Fibroblast of peridontal ligament (primary cell): ENCODE data around the gene TRAK2.

Experiments used
- DNase-seq: peaks from one replicate; pipeline ENCODE4 v3.0.0-alpha.2; 2010; ENCODE audit errors: extremely low read depth

The TRAK2 gene

DNA sequence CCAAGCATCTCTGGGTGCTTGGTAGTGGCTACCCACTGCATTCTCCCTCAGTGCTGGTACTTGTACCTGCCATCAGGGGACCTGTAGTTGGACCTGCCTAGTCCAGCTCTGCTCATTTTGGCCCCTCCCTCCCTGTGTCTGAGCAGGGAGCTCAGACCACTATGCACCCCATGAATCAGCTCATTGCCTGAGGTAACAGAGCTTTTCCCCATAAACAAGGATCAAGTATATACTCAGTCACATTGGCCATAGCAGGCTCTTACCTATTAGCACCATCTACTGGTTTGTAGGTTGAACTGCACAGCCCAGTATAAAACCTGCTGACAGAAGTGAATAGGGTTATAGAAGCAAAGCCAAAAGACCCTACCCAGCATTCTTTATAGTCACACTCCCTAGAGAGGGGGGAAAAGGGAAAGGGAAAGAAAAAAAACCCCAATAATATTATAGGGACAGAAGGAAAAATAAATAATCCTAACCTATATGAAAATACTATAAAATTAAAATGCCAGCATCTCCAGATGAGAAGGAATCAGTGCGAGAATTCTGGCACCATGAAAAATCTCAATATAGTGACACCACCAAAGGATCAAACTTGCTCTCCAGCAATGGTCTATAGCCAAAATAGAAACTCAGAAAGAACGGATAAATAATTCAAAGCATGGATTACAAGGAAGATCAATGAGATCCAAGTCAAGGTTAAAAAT, 87.2 kb downstream of the TRAK2 start:
- peak; percentile 78 for DNase-seq

DNA sequence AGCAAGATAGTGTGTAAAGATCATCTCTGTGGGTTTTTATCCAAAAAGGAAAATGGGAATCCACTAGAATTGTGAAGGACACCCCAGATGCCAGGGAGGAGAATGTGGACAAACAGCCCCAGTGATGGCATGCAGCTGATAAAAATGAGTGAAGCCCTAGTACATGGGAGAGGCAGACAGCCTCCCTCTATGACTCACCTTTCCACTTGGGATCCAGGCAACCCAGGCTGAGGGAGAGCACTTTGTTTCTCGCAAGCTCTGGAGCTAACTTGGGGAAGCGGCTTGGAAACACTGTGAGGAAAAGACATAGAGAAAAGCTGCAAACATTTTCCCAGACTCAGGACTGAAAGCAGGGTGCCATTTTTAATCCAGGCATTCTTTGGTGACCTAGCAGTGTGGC, 88.9 kb downstream of the TRAK2 start:
- DNase-seq: peak; percentile 16

DNA sequence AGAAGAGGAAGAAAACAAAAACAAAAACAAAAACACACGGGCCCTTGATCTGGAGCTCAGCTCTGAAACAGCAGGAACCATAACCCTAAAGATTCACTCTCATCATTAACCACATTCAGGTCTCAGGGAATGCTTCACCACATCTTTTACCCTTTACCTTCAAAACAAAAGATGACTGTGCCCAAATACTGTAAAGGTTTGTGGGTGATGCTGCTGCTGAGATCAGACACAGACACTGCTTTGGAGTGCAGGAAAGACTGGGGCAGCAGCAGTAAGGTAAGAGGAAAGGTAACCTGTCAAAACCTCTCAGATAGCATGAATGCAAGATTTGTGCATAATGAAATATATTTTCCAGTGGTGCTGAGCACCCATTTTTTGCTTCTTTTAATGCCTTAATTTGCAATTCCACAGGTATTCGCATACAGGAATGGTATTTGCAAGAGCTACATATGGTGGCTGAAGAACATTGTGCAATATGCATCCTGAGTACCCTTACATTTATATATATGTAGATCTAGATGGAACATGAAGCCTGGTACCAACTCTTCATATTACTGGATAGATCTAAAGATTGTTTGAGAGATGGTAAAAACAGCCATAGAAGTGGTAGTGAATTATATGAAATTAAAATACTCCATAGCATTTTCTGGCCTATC, 90.1 kb downstream of the TRAK2 start:
- DNase-seq: no peak

DNA sequence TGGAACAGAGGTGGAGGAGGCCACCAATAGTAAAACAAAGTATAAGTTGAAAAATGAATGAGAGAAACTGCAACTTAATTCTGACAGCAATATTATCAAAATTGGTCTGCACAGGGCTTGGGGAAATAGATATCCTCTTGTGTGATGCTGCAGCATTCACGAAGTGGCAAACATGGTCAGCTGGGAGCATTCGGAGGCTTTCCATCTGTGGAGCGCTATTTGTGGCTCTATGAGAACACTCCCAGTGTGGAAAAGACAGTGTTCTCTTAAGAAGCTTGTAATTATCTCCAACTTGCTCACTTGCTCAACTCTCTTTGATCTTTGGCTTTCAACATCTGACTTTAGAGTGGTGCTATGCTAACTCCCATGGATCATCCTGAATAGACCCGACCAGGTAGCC, 91.0 kb downstream of the TRAK2 start:
- no peak for DNase-seq

DNA sequence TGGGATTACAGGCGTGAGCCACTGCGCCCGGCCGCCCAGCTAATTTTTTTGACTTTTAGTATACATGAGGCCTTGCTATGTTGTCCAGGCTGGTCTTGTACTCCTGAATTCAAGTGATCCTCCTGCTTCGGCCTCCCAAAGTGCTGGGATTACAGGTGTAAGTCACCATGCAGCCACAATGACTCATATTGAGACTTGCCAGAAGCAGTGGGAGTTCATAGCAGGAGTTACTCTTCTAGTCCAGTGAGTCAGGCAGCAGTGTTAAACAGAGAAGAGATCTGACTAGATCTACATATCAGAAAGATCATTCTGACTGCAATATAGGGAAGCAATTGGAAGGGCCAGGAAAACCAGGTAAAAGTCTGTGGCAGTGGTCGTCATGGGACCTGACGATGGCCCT, 92.6 kb downstream of the TRAK2 start:
- peak; percentile 83 for DNase-seq

DNA sequence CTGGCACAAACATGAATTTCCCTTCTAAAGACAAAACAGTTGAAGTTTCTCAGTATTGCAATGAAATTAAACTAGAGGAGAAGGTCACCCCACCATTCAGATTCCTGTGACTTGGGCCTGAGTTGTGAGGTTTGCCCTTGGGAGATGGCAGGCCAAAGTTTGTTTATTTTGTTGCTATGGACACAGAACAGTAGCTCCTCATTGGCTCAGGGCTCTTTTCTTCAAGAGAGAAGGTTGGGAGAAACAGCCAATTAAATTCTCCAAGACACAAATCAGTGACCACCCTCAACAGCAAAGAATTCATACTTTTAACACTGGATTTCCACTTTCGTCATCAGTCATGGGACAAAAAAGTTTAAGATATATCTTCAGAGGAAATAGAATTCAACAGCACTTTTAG, 94.0 kb downstream of the TRAK2 start, which contains the start of gene FLACC1:
Gene FLACC1 (minus strand): TSS at position 125 of the 400 bp plus-strand sequence. CDS start 5,941 bp downstream, outside the sequence.
- DNase-seq: peak; percentile 99

DNA sequence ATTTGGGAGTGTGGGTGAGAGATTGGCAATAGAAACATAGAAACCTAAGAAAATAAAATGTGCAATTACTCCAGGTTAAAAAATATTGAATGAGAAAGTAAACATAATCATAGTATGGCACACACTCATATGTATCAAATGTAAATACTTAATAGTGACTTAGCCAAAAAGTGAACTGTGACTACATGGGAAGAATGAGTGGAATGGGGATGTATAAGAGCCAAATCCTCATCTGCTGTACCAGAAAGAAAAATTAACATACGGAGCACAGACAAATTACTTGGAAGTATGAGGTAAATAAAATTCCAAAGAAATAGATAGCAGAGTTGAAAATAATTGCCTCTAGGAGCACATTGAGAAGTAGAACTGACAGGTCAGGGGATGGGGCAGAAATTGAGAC, 98.1 kb downstream of the TRAK2 start:
- peak; percentile 81 for DNase-seq

DNA sequence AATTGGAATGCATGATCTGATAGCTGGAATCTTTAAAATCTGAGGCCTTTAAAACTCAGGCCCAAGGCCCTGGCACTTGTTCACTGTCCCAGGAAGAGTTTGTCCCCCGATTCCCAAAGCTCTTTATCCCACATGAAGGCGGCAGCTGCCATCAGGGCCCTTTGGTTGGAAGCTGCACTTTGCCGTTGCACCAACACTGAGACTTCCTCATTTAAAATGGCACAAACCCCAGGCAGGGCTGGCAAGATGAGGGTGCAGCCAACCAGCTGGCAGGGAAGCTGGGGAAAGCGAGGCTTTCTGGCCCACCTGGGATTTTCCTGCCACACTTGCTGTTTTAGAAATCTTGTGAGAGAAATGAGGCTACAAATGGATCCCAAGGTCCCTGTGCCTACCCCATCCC, 100.4 kb downstream of the TRAK2 start:
- DNase-seq: no peak

DNA sequence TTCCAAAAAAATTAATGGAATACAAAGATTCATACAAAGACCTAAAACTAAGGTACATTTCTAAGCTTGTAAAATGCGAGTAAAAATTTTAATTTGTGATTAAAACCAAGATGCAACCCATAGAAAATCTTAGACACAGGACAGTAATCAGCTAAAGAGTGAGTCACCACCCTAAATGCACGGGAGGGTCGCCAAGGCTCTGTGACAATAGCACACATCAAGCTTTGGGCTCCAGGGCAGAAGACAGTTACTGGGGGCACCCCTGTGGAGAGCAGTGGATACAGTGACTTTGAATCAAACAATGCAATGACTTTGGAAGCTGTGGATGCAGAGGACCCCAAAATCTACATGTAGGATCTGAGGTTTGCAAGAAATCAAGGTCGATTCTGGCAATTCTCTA, 101.7 kb downstream of the TRAK2 start:
- DNase-seq: no peak

DNA sequence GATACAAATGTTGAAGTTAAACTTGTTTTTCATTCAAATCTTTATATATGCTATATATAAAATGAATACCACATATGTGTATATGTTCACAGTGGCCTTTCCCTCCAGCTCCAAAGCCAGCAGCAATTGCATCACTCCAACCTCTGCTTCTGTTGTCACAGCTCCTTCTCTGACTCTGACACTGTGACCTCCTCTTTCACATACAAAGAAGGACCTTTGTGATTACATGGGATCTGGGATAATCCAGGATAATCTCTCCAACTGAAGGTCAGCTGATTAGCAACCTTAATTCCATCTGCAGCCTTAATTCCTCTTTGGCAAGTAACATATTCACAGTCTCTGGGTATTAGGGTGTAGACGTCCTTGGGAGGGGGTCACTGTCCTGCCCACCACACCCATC, 102.5 kb downstream of the TRAK2 start:
- no peak for DNase-seq

DNA sequence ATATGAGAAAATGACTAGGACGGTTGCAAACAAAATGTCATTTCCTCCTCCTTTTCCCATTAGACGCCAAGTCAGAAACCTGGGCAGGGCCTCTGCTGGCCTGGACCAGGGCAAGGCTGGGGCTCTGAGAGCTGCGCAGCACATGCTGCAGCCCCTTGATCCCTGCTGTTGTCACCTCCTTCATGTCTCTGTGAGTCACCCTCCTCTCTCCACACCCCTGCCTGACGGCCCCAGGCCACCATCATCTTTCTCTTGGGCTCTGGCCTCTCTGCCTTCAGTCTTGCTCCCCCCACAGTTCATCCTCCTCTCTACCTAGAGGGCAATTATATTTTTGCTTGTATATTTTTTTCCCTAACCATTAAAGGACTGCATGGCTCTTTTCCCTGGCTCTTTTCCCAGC, 104.1 kb downstream of the TRAK2 start:
- DNase-seq: no peak

DNA sequence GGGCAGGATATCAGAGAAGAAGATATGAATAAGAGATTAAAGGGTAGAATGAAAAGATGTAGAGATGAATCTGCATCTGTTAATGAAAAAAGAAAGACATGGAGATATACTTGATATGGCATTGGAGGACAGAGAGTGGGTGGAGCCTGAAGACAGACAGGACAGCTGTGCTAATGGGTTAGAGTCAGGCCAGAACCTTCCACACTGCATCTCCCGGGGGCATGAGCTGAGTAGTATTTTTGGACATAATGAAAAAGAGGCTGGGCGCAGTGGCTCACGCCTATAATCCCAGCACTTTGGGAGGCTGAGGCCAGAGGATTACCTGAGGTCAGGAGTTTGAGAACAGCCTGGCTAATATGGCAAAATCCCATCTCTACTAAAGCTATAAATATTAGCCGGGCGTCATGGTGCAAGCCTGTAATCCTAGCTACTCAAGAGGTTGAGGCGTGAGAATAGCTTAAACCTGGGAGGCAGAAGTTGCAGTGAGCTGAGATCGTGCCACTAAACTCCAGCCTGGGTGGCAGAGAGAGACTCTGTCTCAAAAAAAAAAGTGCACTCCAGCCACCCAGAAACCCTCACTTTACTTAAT, 105.5 kb downstream of the TRAK2 start:
- no peak for DNase-seq

DNA sequence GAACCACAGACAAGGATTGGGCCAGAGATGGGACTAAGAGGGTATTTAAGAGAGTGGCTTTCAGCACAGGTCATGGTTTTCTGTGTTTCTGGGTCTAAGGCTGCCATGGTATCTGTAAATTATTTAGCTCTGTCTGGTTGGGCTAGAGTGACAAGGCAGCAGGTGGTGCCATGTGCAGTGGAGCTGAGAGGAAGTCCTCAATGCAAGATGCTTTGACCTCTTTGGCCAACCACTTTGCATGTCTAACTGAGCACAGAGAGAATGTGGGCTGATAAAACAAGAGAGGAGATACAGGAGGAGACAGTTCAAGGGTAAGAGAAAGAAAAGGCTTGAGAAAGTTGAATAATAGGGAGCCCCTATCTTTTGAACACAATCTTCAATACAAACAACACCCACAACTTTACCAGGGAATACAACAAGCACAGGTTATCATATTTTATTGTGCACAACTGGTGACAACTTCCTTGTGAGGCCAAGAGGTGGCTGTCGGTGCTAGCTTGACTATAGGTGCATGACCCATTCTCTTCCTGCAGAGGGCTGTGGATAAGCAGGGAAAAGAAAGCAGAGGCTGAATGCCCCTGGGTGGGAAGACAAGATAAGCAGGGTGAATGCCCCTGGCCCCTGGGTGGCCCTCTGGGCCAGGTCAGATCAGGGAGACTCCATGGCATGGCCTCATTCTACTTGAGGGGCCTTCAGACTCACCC, 106.4 kb downstream of the TRAK2 start:
- no peak for DNase-seq

DNA sequence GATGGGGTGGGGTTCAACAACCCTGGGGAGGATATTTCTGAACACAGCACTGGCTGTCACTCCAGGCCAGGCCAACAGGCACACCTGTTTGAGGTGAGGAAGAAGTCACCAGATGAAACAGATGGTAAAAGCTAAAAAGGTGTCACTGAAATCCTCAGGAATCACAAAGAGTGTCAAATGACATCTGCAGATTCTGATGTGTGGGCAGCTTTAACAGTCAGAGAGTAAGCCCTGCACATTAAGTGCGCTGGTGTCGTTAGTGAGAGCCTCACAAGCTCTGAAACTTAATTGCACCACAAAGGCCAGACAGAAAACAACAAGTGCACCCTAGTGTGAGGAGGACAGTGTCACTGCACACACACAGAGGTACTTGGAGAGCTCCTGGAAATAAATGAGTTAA, 107.7 kb downstream of the TRAK2 start:
- no peak for DNase-seq

DNA sequence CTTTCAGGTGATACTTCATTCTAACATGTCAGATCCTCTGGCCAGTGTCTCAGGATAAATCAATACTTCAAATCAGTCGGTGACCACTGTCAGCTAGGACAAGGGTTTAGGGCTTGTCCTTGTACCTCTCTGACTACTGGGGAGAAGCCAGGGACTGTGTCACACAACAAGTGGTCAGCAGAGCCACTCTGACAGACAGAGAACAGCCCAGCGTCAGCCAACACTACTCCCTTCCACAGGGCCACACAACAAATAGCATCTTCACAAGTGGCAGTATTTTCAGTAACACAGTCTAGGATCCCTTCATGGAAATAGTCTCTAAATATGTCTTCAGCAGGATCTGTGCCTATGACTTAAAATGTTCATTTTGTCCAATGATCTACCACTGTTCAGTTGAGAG, 108.3 kb downstream of the TRAK2 start:
- DNase-seq: no peak

DNA sequence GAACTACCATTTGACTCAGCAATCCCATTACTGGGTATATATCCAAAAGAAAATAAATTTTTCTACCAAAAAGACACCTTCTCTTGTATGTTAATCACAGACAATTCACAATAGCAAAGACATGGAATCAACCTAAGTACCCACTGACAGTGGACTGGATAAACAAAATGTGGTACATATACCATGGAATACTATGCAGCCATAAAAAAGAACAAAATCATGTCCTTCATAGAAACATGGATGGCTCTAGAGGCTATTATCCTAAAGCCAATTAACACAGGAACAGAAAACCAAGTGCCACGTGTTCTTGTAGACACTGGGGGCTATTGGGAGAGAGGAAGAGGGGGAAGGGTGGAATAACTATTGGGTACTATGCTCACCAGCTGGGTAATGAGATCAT, 121.8 kb downstream of the TRAK2 start:
- DNase-seq: no peak

DNA sequence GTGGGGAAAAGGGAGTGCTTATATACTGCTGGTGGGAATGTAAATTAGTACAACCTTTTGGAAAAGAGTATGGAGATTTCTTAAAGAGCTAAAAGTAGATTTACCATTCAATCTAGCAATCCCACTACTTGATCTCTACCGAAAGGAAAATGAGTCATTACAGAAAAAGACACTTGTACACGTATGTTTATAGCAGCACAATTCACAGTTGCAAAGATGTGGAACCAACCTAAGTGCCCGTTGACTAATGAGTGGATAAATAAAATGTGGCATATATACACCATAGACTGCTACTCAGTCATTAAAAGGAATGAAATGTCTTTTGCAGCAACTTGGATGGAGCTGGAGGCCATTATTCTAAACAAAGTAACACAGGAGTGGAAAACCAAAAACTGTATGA, 123.6 kb downstream of the TRAK2 start:
- no peak for DNase-seq
